ENCODE data around the gene SND1.

DNA sequence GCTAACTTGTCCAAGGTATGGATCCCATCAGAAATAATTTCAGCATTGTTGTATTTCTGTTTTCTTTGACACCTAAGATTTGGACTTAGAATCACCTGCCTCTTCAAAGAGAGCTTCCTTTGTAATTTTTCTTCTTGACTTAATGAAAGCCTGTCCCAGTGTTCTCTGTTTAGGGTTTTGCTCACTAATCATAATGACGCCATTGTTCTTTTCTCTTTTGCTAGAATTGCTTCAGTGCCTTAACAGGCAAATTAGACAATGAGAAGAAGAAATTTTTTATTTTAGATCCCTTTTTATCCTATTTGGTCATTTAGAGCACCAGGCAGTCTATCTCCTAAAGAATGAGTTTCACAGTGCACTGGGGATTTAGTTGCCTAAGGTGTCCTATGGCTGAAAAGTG, 128.5 kb downstream of the SND1 start:
- TF ChIP-seq, protein P1, sequence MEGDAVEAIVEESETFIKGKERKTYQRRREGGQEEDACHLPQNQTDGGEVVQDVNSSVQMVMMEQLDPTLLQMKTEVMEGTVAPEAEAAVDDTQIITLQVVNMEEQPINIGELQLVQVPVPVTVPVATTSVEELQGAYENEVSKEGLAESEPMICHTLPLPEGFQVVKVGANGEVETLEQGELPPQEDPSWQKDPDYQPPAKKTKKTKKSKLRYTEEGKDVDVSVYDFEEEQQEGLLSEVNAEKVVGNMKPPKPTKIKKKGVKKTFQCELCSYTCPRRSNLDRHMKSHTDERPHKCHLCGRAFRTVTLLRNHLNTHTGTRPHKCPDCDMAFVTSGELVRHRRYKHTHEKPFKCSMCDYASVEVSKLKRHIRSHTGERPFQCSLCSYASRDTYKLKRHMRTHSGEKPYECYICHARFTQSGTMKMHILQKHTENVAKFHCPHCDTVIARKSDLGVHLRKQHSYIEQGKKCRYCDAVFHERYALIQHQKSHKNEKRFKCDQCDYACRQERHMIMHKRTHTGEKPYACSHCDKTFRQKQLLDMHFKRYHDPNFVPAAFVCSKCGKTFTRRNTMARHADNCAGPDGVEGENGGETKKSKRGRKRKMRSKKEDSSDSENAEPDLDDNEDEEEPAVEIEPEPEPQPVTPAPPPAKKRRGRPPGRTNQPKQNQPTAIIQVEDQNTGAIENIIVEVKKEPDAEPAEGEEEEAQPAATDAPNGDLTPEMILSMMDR (conservative IDR thresholded peaks at IDR 0.05 in 1 of 2, IDR thresholded peaks at IDR 0.05 in 1 of 2; ENCODE audit: extremely low read depth in 1 of 2, insufficient read depth in 1 of 2, low read depth in 1 of 2, low read length in 2 of 2) = no peak
- no peak for TF ChIP-seq EZH2 (IDR thresholded peaks at IDR 0.05; ENCODE audit: borderline replicate concordance, low read length)

All from mammary epithelial cell (primary cell).